Keratinocyte (primary cell): ENCODE measurements around the gene ATG4D. TPM values are rescaled to one million over a fixed set of nuclear protein-coding genes. Genes with fewer than 3 reads are reported as not detected.

Experiments
- DNase-seq: peaks from one replicate; pipeline ENCODE4 v3.0.0-alpha.2; 2011; ENCODE audit warnings: low read depth, missing footprints, low spot score
- FAIRE-seq: peaks from 2 replicates; lab custom pipeline; 2011; peaks lifted over from hg19 to GRCh38; lab: Jason Lieb, UNC
- H2AFZ ChIP-seq: 2 replicates; pipeline ENCODE4 v1.6.0; 2012; ENCODE audit warnings: low read length, control low read depth, inconsistent platforms; ENCODE audit not compliant: control insufficient read depth
- H3K27ac ChIP-seq: 2 replicates; pipeline ENCODE4 v1.5.1; 2011; ENCODE audit warnings: low read length; ENCODE audit not compliant: control insufficient read depth, insufficient read depth
- H3K27me3 ChIP-seq: 3 replicates; pipeline ENCODE4 v1.6.0; 2011; ENCODE audit warnings: low read length; ENCODE audit not compliant: control insufficient read depth, insufficient read depth; ENCODE audit errors: extremely low read depth
- H3K36me3 ChIP-seq, 2 experiments: 2 replicates in 1 of 2; 3 replicates in 1 of 2; pipeline ENCODE4 v1.5.1; 2011; ENCODE audit warnings: low read length in 2 of 2, mild to moderate bottlenecking in 1 of 2; ENCODE audit not compliant: control insufficient read depth in 2 of 2, insufficient read depth in 2 of 2; ENCODE audit errors: extremely low read depth in 1 of 2
- H3K4me1 ChIP-seq: 3 replicates; pipeline ENCODE4 v1.5.1; 2011; ENCODE audit warnings: low read length; ENCODE audit not compliant: control insufficient read depth, insufficient read depth; ENCODE audit errors: extremely low read depth
- H3K4me2 ChIP-seq: 3 replicates; pipeline ENCODE4 v1.6.0; 2011; ENCODE audit warnings: low read depth, low read length; ENCODE audit not compliant: control insufficient read depth, insufficient read depth; ENCODE audit errors: extremely low read depth
- H3K4me3 ChIP-seq, 3 experiments: fragments of 200-600 bp in 1 of 3; sonication (generic) in 1 of 3; 2 replicates in 2 of 3; 3 replicates in 1 of 3; pipeline ENCODE4 v1.5.1; 2011 to 2016; ENCODE audit warnings: low read length in 3 of 3, mild to moderate bottlenecking in 3 of 3, control low read depth in 2 of 3, inconsistent platforms in 1 of 3, low read depth in 1 of 3, mixed read lengths in 1 of 3, mixed run types in 1 of 3, moderate library complexity in 1 of 3; ENCODE audit not compliant: control insufficient read depth in 2 of 3, insufficient read depth in 2 of 3; ENCODE audit errors: extremely low read depth in 1 of 3
- H3K79me2 ChIP-seq: 2 replicates; pipeline ENCODE4 v1.6.0; 2012; ENCODE audit warnings: low read length; ENCODE audit not compliant: control insufficient read depth, insufficient read depth
- H3K9ac ChIP-seq: 3 replicates; pipeline ENCODE4 v1.6.0; 2011; ENCODE audit warnings: low read length; ENCODE audit not compliant: control insufficient read depth, insufficient read depth; ENCODE audit errors: extremely low read depth
- H3K9me1 ChIP-seq: 3 replicates; pipeline ENCODE4 v1.6.0; 2011; ENCODE audit warnings: low read length; ENCODE audit not compliant: control insufficient read depth, insufficient read depth; ENCODE audit errors: extremely low read depth
- H3K9me3 ChIP-seq: 2 replicates; pipeline ENCODE4 v1.5.1; 2012; ENCODE audit warnings: low read depth, low read length; ENCODE audit not compliant: control insufficient read depth
- H4K20me1 ChIP-seq: 3 replicates; pipeline ENCODE4 v1.6.0; 2011; ENCODE audit warnings: low read length; ENCODE audit not compliant: control insufficient read depth, insufficient read depth; ENCODE audit errors: extremely low read depth
- CTCF ChIP-seq, 3 experiments: IDR thresholded peaks in 1 of 3; conservative IDR thresholded peaks in 1 of 3; optimal IDR thresholded peaks in 1 of 3; 2 replicates in 2 of 3; 3 replicates in 1 of 3; pipeline versions ENCODE3 to v1.5.1; 2011; ENCODE audit warnings: low read length in 3 of 3, mild to moderate bottlenecking in 3 of 3, moderate library complexity in 2 of 3, control low read depth in 1 of 3, inconsistent platforms in 1 of 3; ENCODE audit not compliant: insufficient read depth in 2 of 3; ENCODE audit errors: extremely low read depth in 1 of 3
- EZH2 ChIP-seq: IDR thresholded peaks from one replicate; pipeline ENCODE4 v1.6.1; 2012; ENCODE audit warnings: inconsistent platforms, mild to moderate bottlenecking, low read length, moderate library complexity
- dilution Hi-C: fragments of 300-500 bp; cut with MboI; formaldehyde crosslinking; loops from one replicate; pipeline ENCODE4 v1.7.0; 2020; ENCODE audit warnings: low sequenced_read_pairs; ENCODE audit not compliant: extremely low pct_ligation_motif_present
- polyA plus RNA-seq, 5 experiments: library from polyadenylated mRNA; depleted of rRNA in 3 of 5; stranded (reverse) in 3 of 5; stranded (forward) in 1 of 5; unstranded in 1 of 5; fragments of >200 nt; gene quantifications; 1 replicate in 1 of 5; 2 replicates in 3 of 5; 3 replicates in 1 of 5; pipeline versions ENCODE4 v1.2.1 to v1.2.3, GENCODE V29; 2011 to 2012; ENCODE audit warnings: missing spikeins in 2 of 5, low read depth in 1 of 5, low replicate concordance in 1 of 5

ATG4D gene
- polyA plus RNA-seq, 1 donor (not counting 4 experiments of a cell fraction or from before 2014, with no cell fraction given), result 12.6 TPM

- Histone ChIP-seq H3K27ac (no peak overlapping the region), H3K9ac (no peak overlapping the region), H3K4me3 (no peak overlapping the region), H2AFZ (no peak overlapping the region), H3K4me1 (peaks cover 13% of the 10 kb centered on the region), H4K20me1 (peaks cover 10% of the 10 kb centered on the region), H3K36me3 (peaks cover 30 to 37% of the 10 kb centered on the region in 2 experiments), H3K9me3 (no peaks in the 10 kb centered on the region), H3K79me2 (peaks cover 12% of the 10 kb centered on the region), H3K4me2 (no peak overlapping the region), H3K27me3 (no peaks in the 10 kb centered on the region), H3K9me1 (no peaks in the 10 kb centered on the region)
- FAIRE-seq, result no peak
- dilution Hi-C loops, result no loop called here
- DNase-seq, result no peak
- no peak for TF ChIP-seq EZH2
- no peak for TF ChIP-seq CTCF (optimal IDR thresholded peaks at IDR 0.05 in 1 of 3, IDR thresholded peaks at IDR 0.05 in 1 of 3, conservative IDR thresholded peaks at IDR 0.05 in 1 of 3; ENCODE audit: extremely low read depth in 1 of 3, insufficient read depth in 2 of 3, low read length in 3 of 3)
These were observed 5.1 kb downstream of the ATG4D start for GRCh38 chr19:10548746-10549276.

- dilution Hi-C loops, result no loop called here
- Histone ChIP-seq H2AFZ (no peak overlapping the region), H4K20me1 (peaks cover 10% of the 10 kb centered on the region), H3K4me2 (no peak overlapping the region), H3K79me2 (peaks cover 4% of the 10 kb centered on the region), H3K36me3 (peaks cover 31 to 38% of the 10 kb centered on the region in 2 experiments), H3K27me3 (no peaks in the 10 kb centered on the region), H3K4me1 (peaks cover 19% of the 10 kb centered on the region), H3K9ac (no peak overlapping the region), H3K4me3 (no peak overlapping the region), H3K9me1 (no peaks in the 10 kb centered on the region), H3K9me3 (no peaks in the 10 kb centered on the region), H3K27ac (no peak overlapping the region)
- FAIRE-seq, result no peak
- DNase-seq, result no peak
- TF ChIP-seq CTCF (optimal IDR thresholded peaks at IDR 0.05 in 1 of 3, IDR thresholded peaks at IDR 0.05 in 1 of 3, conservative IDR thresholded peaks at IDR 0.05 in 1 of 3; ENCODE audit: extremely low read depth in 1 of 3, insufficient read depth in 2 of 3, low read length in 3 of 3) (no peak), EZH2 (no peak)
These were observed 6.0 kb downstream of the ATG4D start for GRCh38 chr19:10549733-10550132.
